K562 (cell line): ENCODE measurements around the gene GTPBP2. TPM values are rescaled to one million over a fixed set of nuclear protein-coding genes. Genes with fewer than 3 reads are reported as not detected.

ENCODE experiments used
- ATAC-seq: fragments of 200-7000 bp; cut with Tn5 transposase; 3 replicates; pipeline ENCODE4 v1.9.1; 2020; ENCODE audit warnings: moderate library complexity
- BruUV-seq: library from RNA; stranded (reverse); fragments of 400-500 nt; replicated peaks from 2 replicates; lab custom pipeline; 2021; lab: Mats Ljungman, UMichigan
- CTCF ChIA-PET: fragments of 300-600 bp; formaldehyde crosslinking; extraction: SDS; loops from one replicate; lab custom pipeline; 2021; ENCODE audit warnings: low intra/inter-chr PET ratio; lab: Yijun Ruan, JAX
- POLR2A ChIA-PET: fragments of 300-600, 350-650 bp; sonication (Branson Sonifier 250); formaldehyde crosslinking; extraction: SDS; loops from one replicate; lab custom pipeline; 2021; ENCODE audit warnings: antibody characterized with exemption, inconsistent platforms; lab: Yijun Ruan, JAX
- DNase-seq, 4 experiments: peaks; one replicate each; pipeline versions ENCODE4 v3.0.0 to v3.0.0-alpha.2; 2011 to 2018; ENCODE audit warnings: low spot score in 3 of 4, mixed read lengths in 3 of 4; ENCODE audit errors: extremely low read depth in 1 of 4
- FAIRE-seq: peaks from 2 replicates; lab custom pipeline; 2011; peaks lifted over from hg19 to GRCh38; lab: Jason Lieb, UNC
- H2AFZ ChIP-seq: 2 replicates; pipeline ENCODE4 v1.6.0; 2011; ENCODE audit warnings: low read depth, low read length, control low read depth, inconsistent platforms
- H3K27ac ChIP-seq: fragments of 200-600 bp; 3 replicates; pipeline ENCODE4 v1.8.0; 2011; ENCODE audit warnings: low read depth, mild to moderate bottlenecking, control low read depth, inconsistent platforms, low read length, moderate library complexity, mixed read lengths; ENCODE audit errors: extremely low read depth
- H3K27me3 ChIP-seq, 2 experiments: fragments of 300-600 bp in 1 of 2; 2 replicates in 1 of 2; 3 replicates in 1 of 2; pipeline versions ENCODE4 v1.6.0 to v1.8.0; 2011; ENCODE audit warnings: inconsistent platforms in 2 of 2, low read length in 2 of 2, mild to moderate bottlenecking in 1 of 2, mixed read lengths in 1 of 2, moderate library complexity in 1 of 2; ENCODE audit not compliant: control insufficient read depth in 2 of 2, insufficient read depth in 2 of 2
- H3K36me3 ChIP-seq: fragments of 300-600 bp; 3 replicates; pipeline ENCODE4 v1.8.0; 2011; ENCODE audit warnings: mild to moderate bottlenecking, low read length, inconsistent platforms; ENCODE audit not compliant: control insufficient read depth, insufficient read depth
- H3K4me1 ChIP-seq, 2 experiments: fragments of 200-600 bp in 1 of 2; replicated peaks in 1 of 2; 2 replicates in 1 of 2; 3 replicates in 1 of 2; pipeline versions ENCODE4 v1.5.1 to v1.8.0; 2011; ENCODE audit warnings: inconsistent platforms in 2 of 2, low read length in 2 of 2, mild to moderate bottlenecking in 1 of 2, mixed read lengths in 1 of 2, moderate library complexity in 1 of 2; ENCODE audit not compliant: control insufficient read depth in 2 of 2, insufficient read depth in 2 of 2
- H3K4me2 ChIP-seq: 2 replicates; pipeline ENCODE4 v1.6.1; 2011; ENCODE audit warnings: low read length, control low read depth, inconsistent platforms, mixed read lengths; ENCODE audit not compliant: insufficient read depth
- H3K4me3 ChIP-seq: fragments of 200-600 bp; sonication (generic), shearing (Covaris generic); 2 replicates; pipeline ENCODE4 v1.5.1; 2016; ENCODE audit warnings: control low read depth, inconsistent platforms
- H3K79me2 ChIP-seq: fragments of 200-600 bp; 3 replicates; pipeline ENCODE4 v1.8.0; 2011; ENCODE audit warnings: low read length, inconsistent platforms; ENCODE audit not compliant: control insufficient read depth, insufficient read depth
- H3K9ac ChIP-seq, 2 experiments: 2 replicates each; pipeline versions ENCODE4 v1.6.0 to v1.6.1; 2011; ENCODE audit warnings: low read depth in 2 of 2, low read length in 2 of 2, control low read depth in 1 of 2, inconsistent platforms in 1 of 2, mild to moderate bottlenecking in 1 of 2, mixed read lengths in 1 of 2; ENCODE audit not compliant: insufficient read depth in 1 of 2
- H3K9me1 ChIP-seq: one replicate; pipeline ENCODE4 v1.6.0; 2011; ENCODE audit warnings: inconsistent platforms, mild to moderate bottlenecking, low read length, moderate library complexity; ENCODE audit not compliant: control insufficient read depth, insufficient read depth
- H3K9me3 ChIP-seq: replicated peaks from 2 replicates; pipeline ENCODE4 v1.5.1; 2011; ENCODE audit warnings: low read depth, low read length, inconsistent platforms; ENCODE audit not compliant: control insufficient read depth, insufficient read depth
- H4K20me1 ChIP-seq: replicated peaks from 2 replicates; pipeline ENCODE4 v1.6.1; 2011; ENCODE audit warnings: low read length, inconsistent platforms, mixed read lengths; ENCODE audit not compliant: control insufficient read depth, insufficient read depth
- POLR2G ChIP-seq: fragments of 200-400 bp; formaldehyde crosslinking; IDR thresholded peaks from 2 replicates; pipeline ENCODE4 v1.6.1; 2017; ENCODE audit warnings: low read depth, mild to moderate bottlenecking, antibody characterized with exemption, low read length, moderate library complexity
- RBFOX2 ChIP-seq: fragments of 200-400 bp; formaldehyde crosslinking; IDR thresholded peaks from 2 replicates; pipeline ENCODE4 v1.6.1; 2017; ENCODE audit warnings: low read depth, mild to moderate bottlenecking, low read length, moderate library complexity
- ZNF212 ChIP-seq: fragments of 450-650 bp; formaldehyde crosslinking; IDR thresholded peaks from 2 replicates; pipeline ENCODE4 v1.4.0; 2020; ENCODE audit warnings: mild to moderate bottlenecking
- WGBS: fragments of 100-300 bp; shearing (Covaris generic); methylation state at CpG from one replicate; pipeline ENCODE4 v1.1.6; 2016; ENCODE audit warnings: low coverage, mixed read lengths; ENCODE audit not compliant: insufficient coverage; ENCODE audit errors: missing lambda C conversion rate; 5-methylcytosine and 5-hydroxymethylcytosine counted together
- in situ Hi-C: fragments of 300-500 bp; cut with MboI; formaldehyde crosslinking; loops from 4 replicates; pipeline ENCODE4 v1.15.0; 2018; ENCODE audit warnings: inconsistent platforms, mixed read lengths
- intact Hi-C: fragments of 100-400 bp; cut with micrococcal nuclease; formaldehyde crosslinking; loops from 2 replicates; pipeline ENCODE4 v1.14.2; 2022
- polyA plus RNA-seq, 8 experiments: library from polyadenylated mRNA; depleted of rRNA in 4 of 8; stranded (reverse) in 5 of 8; unstranded in 3 of 8; fragments of >200 nt; fragmentation: Nextera tagmentation in 2 of 8; fragmentation: Illumina TruSeq in 1 of 8; extraction: Ambion mirVana in 2 of 8; extraction: Trizol in 1 of 8; gene quantifications; 2 replicates each; pipeline versions ENCODE4 v1.2.1 to v1.2.3, GENCODE V29; 2011 to 2014; ENCODE audit warnings: inconsistent platforms in 1 of 8, missing spikeins in 1 of 8
- total RNA-seq, 7 experiments: library from RNA; depleted of rRNA in 6 of 7; stranded (reverse); fragments of >200 nt in 6 of 7; fragmentation: Illumina TruSeq in 2 of 7; extraction: Trizol in 2 of 7; gene quantifications; 2 replicates each; pipeline versions ENCODE4 v1.2.1 to v1.2.3, GENCODE V29; 2011 to 2021; ENCODE audit warnings: low replicate concordance in 1 of 7
- TF ChIP-seq, protein P1 (sequence below), 2 experiments: fragments of 150-350 bp in 1 of 2; IDR thresholded peaks; 2 replicates each; pipeline ENCODE4 v1.6.1; 2012 to 2016; ENCODE audit warnings: low read depth in 2 of 2, low read length in 2 of 2, mild to moderate bottlenecking in 1 of 2, moderate library complexity in 1 of 2
- TF ChIP-seq, protein P2 (sequence below): sonication (generic); formaldehyde crosslinking; IDR thresholded peaks from 2 replicates; pipeline ENCODE4 v1.8.0; 2023; ENCODE audit warnings: mild to moderate bottlenecking, missing genetic modification reagents

The GTPBP2 gene
- total and polyA plus RNA-seq, 9 of the 15 experiments (the other 6 are each of a cell fraction or from before 2014, with no cell fraction given): 48.4 to 196 (median 111) TPM

DNA sequence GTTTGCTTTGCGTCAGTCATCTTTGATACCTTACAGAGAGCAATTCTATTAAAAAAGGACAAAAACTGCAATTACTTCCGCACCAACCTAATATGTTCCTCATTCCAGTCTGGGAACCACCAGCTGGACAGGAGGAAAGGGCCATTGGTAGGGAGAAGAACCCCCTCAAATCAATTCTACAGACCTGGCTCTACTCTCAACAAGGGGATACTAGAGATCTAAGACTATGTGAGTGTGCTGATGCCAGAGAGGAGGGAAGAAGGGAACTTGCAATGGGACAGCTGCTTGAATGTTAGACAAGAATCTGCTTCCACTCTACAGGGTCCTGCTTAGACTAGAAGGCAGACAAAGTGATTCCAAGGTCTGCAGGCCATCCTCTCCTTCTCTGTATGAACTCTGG lies 45.2 kb upstream of the GTPBP2 start (continued):
- TF ChIP-seq, protein P1, sequence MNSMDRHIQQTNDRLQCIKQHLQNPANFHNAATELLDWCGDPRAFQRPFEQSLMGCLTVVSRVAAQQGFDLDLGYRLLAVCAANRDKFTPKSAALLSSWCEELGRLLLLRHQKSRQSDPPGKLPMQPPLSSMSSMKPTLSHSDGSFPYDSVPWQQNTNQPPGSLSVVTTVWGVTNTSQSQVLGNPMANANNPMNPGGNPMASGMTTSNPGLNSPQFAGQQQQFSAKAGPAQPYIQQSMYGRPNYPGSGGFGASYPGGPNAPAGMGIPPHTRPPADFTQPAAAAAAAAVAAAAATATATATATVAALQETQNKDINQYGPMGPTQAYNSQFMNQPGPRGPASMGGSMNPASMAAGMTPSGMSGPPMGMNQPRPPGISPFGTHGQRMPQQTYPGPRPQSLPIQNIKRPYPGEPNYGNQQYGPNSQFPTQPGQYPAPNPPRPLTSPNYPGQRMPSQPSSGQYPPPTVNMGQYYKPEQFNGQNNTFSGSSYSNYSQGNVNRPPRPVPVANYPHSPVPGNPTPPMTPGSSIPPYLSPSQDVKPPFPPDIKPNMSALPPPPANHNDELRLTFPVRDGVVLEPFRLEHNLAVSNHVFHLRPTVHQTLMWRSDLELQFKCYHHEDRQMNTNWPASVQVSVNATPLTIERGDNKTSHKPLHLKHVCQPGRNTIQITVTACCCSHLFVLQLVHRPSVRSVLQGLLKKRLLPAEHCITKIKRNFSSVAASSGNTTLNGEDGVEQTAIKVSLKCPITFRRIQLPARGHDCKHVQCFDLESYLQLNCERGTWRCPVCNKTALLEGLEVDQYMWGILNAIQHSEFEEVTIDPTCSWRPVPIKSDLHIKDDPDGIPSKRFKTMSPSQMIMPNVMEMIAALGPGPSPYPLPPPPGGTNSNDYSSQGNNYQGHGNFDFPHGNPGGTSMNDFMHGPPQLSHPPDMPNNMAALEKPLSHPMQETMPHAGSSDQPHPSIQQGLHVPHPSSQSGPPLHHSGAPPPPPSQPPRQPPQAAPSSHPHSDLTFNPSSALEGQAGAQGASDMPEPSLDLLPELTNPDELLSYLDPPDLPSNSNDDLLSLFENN (IDR thresholded peaks at IDR 0.05; ENCODE audit: low read depth in 2 of 2, low read length in 2 of 2): no peak
- TF ChIP-seq ZNF212: no peak

DNA sequence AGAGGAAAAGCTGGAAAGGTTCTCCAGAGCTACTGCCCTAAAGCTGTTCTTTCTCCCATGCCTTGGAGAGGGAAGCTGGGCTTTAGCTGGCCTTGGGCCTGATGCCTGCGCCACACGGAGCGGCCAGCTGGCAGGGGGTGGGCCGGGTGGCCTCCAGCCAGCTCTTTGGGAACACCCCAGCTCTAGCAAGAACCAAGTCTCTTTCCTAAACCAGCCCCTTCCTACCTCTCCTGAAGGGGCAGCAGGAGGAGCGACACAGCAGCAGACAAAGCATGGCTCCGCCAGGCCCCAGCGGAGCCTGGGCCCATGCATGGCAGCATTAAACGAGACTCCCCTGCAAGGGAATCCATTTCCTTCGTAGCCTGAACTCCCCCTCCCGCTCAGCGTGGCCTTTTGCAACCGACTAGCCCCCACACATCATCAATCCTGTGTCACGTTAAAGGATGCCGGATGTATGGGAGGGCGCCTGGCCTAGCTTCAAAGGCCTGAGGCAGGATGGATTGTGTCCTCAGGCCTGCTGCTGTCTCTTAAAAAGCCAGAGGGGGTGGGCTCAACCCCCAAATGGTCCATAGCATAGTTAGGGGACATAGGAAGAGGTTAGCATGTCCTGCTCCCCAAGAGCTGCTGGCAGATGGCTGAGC lies 44.5 kb upstream of the GTPBP2 start:
- BruUV-seq: no TSS peak
- no peak overlapping the region for H2AFZ ChIP-seq
- no peaks in the 10 kb centered on the region for H3K27me3 ChIP-seq
- FAIRE-seq (no peak), DNase-seq (no peak), ATAC-seq (no peak)
- no peaks in the 10 kb centered on the region for H3K79me2 ChIP-seq
- 94% methylated on average over 15 of the region's 15 CpGs for WGBS
- peak overlapping the region in 1 of 2 experiments; percentile 15; a peak in 1 of 4 replicates for H3K9ac ChIP-seq
- H3K27ac ChIP-seq: no peak overlapping the region
- intact Hi-C loops (no loop called here), in situ Hi-C loops (no loop called here)
- no peaks in the 10 kb centered on the region; the same call in 1 of the 2 replicates for H4K20me1 ChIP-seq
- CTCF ChIA-PET: no interaction called here
- no peak overlapping the region for H3K4me3 ChIP-seq
- POLR2A ChIA-PET: interaction anchor here (0.6 to 4.5 kb wide), 9 partner anchors 8 to 569 kb away, joined by 3 to 27 read pairs (median 4); partner anchors contain the start of gene GTPBP2
- no peak overlapping the region for H3K4me2 ChIP-seq
- peaks cover 12% of the 10 kb centered on the region for H3K9me1 ChIP-seq
- peaks cover 25 to 26% of the 10 kb centered on the region in 2 experiments for H3K4me1 ChIP-seq
- H3K9me3 ChIP-seq: no peaks in the 10 kb centered on the region
- 0 out of 2 replicates have a peak, but pooled peaks have one; percentile 32 for TF ChIP-seq RBFOX2
- peak; percentile 24; the same call in 1 of the 2 replicates for TF ChIP-seq POLR2G
- TF ChIP-seq, protein P2, sequence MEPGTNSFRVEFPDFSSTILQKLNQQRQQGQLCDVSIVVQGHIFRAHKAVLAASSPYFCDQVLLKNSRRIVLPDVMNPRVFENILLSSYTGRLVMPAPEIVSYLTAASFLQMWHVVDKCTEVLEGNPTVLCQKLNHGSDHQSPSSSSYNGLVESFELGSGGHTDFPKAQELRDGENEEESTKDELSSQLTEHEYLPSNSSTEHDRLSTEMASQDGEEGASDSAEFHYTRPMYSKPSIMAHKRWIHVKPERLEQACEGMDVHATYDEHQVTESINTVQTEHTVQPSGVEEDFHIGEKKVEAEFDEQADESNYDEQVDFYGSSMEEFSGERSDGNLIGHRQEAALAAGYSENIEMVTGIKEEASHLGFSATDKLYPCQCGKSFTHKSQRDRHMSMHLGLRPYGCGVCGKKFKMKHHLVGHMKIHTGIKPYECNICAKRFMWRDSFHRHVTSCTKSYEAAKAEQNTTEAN: no peak
- H3K36me3 ChIP-seq: peaks cover 82% of the 10 kb centered on the region
